Measurements from ENCODE around the gene XYLT1.

- TF ChIP-seq POLR2AphosphoS5 (IDR thresholded peaks at IDR 0.05; ENCODE audit: borderline replicate concordance, low read depth, low read length), result no peak
- TF ChIP-seq EZH2 (IDR thresholded peaks at IDR 0.05), result no peak
- no peak for TF ChIP-seq FOXP2 (optimal IDR thresholded peaks at IDR 0.05; ENCODE audit: control extremely low read depth, extremely low read length, insufficient read depth)
Measured at GRCh38 chr16:17412791-17413190, 58.0 kb downstream of the XYLT1 start.

All from SK-N-MC (cell line).